GM23338 (cell line): Measurements from ENCODE around the gene BRSK1. TPM values are rescaled to one million over a fixed set of nuclear protein-coding genes. Genes with fewer than 3 reads are reported as not detected.

Experiments
- ATAC-seq: fragments of 200-7000 bp; cut with Tn5 transposase; 3 replicates; pipeline ENCODE4 v1.9.1; 2020
- DNase-seq: peaks from one replicate; pipeline ENCODE4 v3.0.0-alpha.2; 2015; ENCODE audit warnings: low spot score
- H2AFZ ChIP-seq: fragments of 200-600 bp; sonication (generic); 2 replicates; pipeline ENCODE4 v1.8.0; 2016; ENCODE audit warnings: antibody characterized with exemption, mild to moderate bottlenecking, moderate library complexity
- H3F3A ChIP-seq: fragments of 200-600 bp; sonication (generic); replicated peaks from 2 replicates; pipeline ENCODE4 v1.8.0; 2017; ENCODE audit warnings: antibody characterized with exemption, mixed run types, low read depth
- H3K27ac ChIP-seq: fragments of 200-600 bp; sonication (generic); 2 replicates; pipeline ENCODE4 v1.6.1; 2016; ENCODE audit warnings: low read depth
- H3K27me3 ChIP-seq: fragments of 200-600 bp; sonication (generic); 2 replicates; pipeline ENCODE4 v1.8.0; 2016; ENCODE audit warnings: mild to moderate bottlenecking, mixed run types, moderate library complexity; ENCODE audit not compliant: insufficient read depth
- H3K36me3 ChIP-seq: fragments of 200-600 bp; sonication (generic); 2 replicates; pipeline ENCODE4 v1.8.0; 2016; ENCODE audit warnings: mild to moderate bottlenecking; ENCODE audit not compliant: insufficient read depth
- H3K4me1 ChIP-seq: fragments of 200-600 bp; sonication (generic); 2 replicates; pipeline ENCODE4 v1.8.0; 2016; ENCODE audit warnings: mild to moderate bottlenecking, moderate library complexity; ENCODE audit not compliant: insufficient read depth
- H3K4me2 ChIP-seq: fragments of 200-600 bp; sonication (generic); 2 replicates; pipeline ENCODE4 v1.7.1; 2017; ENCODE audit warnings: mixed run types
- H3K4me3 ChIP-seq: fragments of 200-600 bp; sonication (generic); 2 replicates; pipeline ENCODE4 v1.6.1; 2016; ENCODE audit warnings: mixed run types
- H3K79me2 ChIP-seq: fragments of 200-600 bp; sonication (generic); replicated peaks from 2 replicates; pipeline ENCODE4 v1.8.0; 2017; ENCODE audit warnings: mild to moderate bottlenecking; ENCODE audit not compliant: insufficient read depth
- H3K9me2 ChIP-seq: fragments of 200-600 bp; sonication (generic); 2 replicates; pipeline ENCODE4 v1.8.0; 2017; ENCODE audit not compliant: insufficient read depth
- H4K20me1 ChIP-seq: fragments of 200-600 bp; sonication (generic); replicated peaks from 2 replicates; pipeline ENCODE4 v1.8.0; 2017; ENCODE audit warnings: mild to moderate bottlenecking; ENCODE audit not compliant: insufficient read depth
- H3K27ac Mint-ChIP-seq: 2 replicates; pipeline ENCODE4 v1.8.0; 2020; ENCODE audit warnings: inconsistent platforms, mild to moderate bottlenecking, moderate library complexity, mixed read lengths
- H3K27me3 Mint-ChIP-seq: 3 replicates; pipeline ENCODE4 v1.8.0; 2022; ENCODE audit warnings: low read depth, mild to moderate bottlenecking, moderate library complexity, mixed read lengths, inconsistent platforms; ENCODE audit not compliant: insufficient read depth, poor library complexity
- H3K36me3 Mint-ChIP-seq: 3 replicates; pipeline ENCODE4 v1.8.0; 2021; ENCODE audit warnings: low read depth, mild to moderate bottlenecking, inconsistent platforms, moderate library complexity, mixed read lengths
- H3K4me1 Mint-ChIP-seq: 3 replicates; pipeline ENCODE4 v1.8.0; 2020; ENCODE audit warnings: mild to moderate bottlenecking, inconsistent platforms, mixed read lengths
- H3K4me3 Mint-ChIP-seq: 3 replicates; pipeline ENCODE4 v1.8.0; 2021; ENCODE audit warnings: moderate library complexity, mild to moderate bottlenecking, inconsistent platforms, mixed read lengths
- H3K9me3 Mint-ChIP-seq: 3 replicates; pipeline ENCODE4 v1.8.0; 2020; ENCODE audit warnings: moderate library complexity, mild to moderate bottlenecking, inconsistent platforms, mixed read lengths
- CREB1 ChIP-seq: fragments of 250-450 bp; sonication (Bioruptor Pico); IDR thresholded peaks from 2 replicates; pipeline ENCODE4 v1.5.0; 2020; ENCODE audit warnings: low read depth, mild to moderate bottlenecking, moderate library complexity
- CTCF ChIP-seq, 2 experiments: fragments of 200-600 bp in 1 of 2; sonication (generic) in 1 of 2; conservative IDR thresholded peaks; 2 replicates each; pipeline versions ENCODE4 v1.5.1 to v1.6.1; 2016 to 2017; ENCODE audit warnings: antibody characterized with exemption in 2 of 2, low read depth in 2 of 2, mild to moderate bottlenecking in 2 of 2, moderate library complexity in 1 of 2
- EZH2 ChIP-seq: fragments of 200-600 bp; sonication (generic); IDR thresholded peaks from one replicate; pipeline ENCODE4 v1.8.0; 2017; ENCODE audit warnings: antibody characterized with exemption, mild to moderate bottlenecking, low read depth; ENCODE audit not compliant: unreplicated experiment
- JUNB ChIP-seq: IDR thresholded peaks from one replicate; pipeline ENCODE4 v1.6.1; 2016; ENCODE audit warnings: antibody characterized with exemption; ENCODE audit not compliant: unreplicated experiment
- NANOG ChIP-seq: IDR thresholded peaks from 2 replicates; pipeline ENCODE4 v1.6.1; 2016; ENCODE audit warnings: antibody characterized with exemption, borderline replicate concordance
- POLR2AphosphoS5 ChIP-seq: IDR thresholded peaks from 2 replicates; pipeline ENCODE4 v1.6.1; 2016; ENCODE audit warnings: antibody characterized with exemption, low read depth
- REST ChIP-seq: IDR thresholded peaks from one replicate; pipeline ENCODE4 v1.6.1; 2018; ENCODE audit warnings: antibody characterized with exemption; ENCODE audit not compliant: unreplicated experiment
- STAT1 ChIP-seq: IDR thresholded peaks from one replicate; pipeline ENCODE4 v1.6.1; 2016; ENCODE audit warnings: antibody characterized with exemption; ENCODE audit not compliant: unreplicated experiment
- ZNF114 ChIP-seq: fragments of 250-450 bp; sonication (Bioruptor Pico); IDR thresholded peaks from 2 replicates; pipeline ENCODE4 v1.5.0; 2020; ENCODE audit warnings: mild to moderate bottlenecking, moderate library complexity
- ZNF331 ChIP-seq: fragments of 250-450 bp; sonication (Bioruptor Pico); IDR thresholded peaks from 2 replicates; pipeline ENCODE4 v1.5.0; 2020; ENCODE audit warnings: low read depth, mild to moderate bottlenecking, moderate library complexity
- polyA plus RNA-seq: library from polyadenylated mRNA; unstranded; fragments of >200 nt; fragmentation: Nextera tagmentation; extraction: Ambion mirVana; gene quantifications from 2 replicates; pipeline ENCODE4 v1.2.1, GENCODE V29; 2016
- total RNA-seq: library from RNA; depleted of rRNA; stranded (reverse); fragments of >200 nt; shearing (Covaris generic); gene quantifications from 2 replicates; pipeline ENCODE4 v1.2.3, GENCODE V29; 2014

The BRSK1 gene
- total and polyA plus RNA-seq, 2 experiments from 2014 or later: 2.3 to 17.2 TPM

GRCh38 chr19:55346725-55347441, 63.1 kb downstream of the BRSK1 start (continued):
- TF ChIP-seq REST (no peak), STAT1 (no peak), ZNF114 (CRISPR knock-in tag) (no peak), NANOG (no peak), CREB1 (CRISPR knock-in tag) (no peak), CTCF (conservative IDR thresholded peaks at IDR 0.05; ENCODE audit: low read depth in 2 of 2) (no peak), JUNB (no peak), EZH2 (no peak), POLR2AphosphoS5 (no peak), ZNF331 (no peak)

- Histone ChIP-seq H3K27me3 (peaks cover 17% of the 10 kb centered on the region), H3K4me1 (peaks cover 33% of the 10 kb centered on the region), H3K27ac (no peak overlapping the region), H3K9me2 (no peaks in the 10 kb centered on the region), H3K36me3 (no peaks in the 10 kb centered on the region; the same call in 1 of the 2 replicates), H3K4me3 (no peak overlapping the region), H3K79me2 (no peaks in the 10 kb centered on the region), H3F3A (peaks cover 17% of the 10 kb centered on the region), H2AFZ (no peak overlapping the region), H3K4me2 (peak overlapping the region; percentile 75), H4K20me1 (no peaks in the 10 kb centered on the region)
- DNase-seq: no peak
- Mint-ChIP-seq H3K27ac (peak overlapping the region; percentile 69), H3K4me1 (peaks cover 48% of the 10 kb centered on the region), H3K9me3 (no peaks in the 10 kb centered on the region), H3K27me3 (peaks cover 39% of the 10 kb centered on the region), H3K36me3 (peaks cover 30% of the 10 kb centered on the region), H3K4me3 (peak overlapping the region; percentile 52; the same call in 2 of the 3 replicates)
- no peak for TF ChIP-seq EZH2
- no peak for ATAC-seq
These were observed 63.7 kb downstream of the BRSK1 start for GRCh38 chr19:55347442-55348009.
